GM10266 (cell line): ENCODE results near the gene ARHGAP30.
A peak's percentile ranks its signal among the peaks of the same experiment; 100 is the strongest.

ENCODE experiments used
- DNase-seq: peaks from one replicate; pipeline ENCODE4 v3.0.0; 2012; ENCODE audit errors: extremely low spot score
- TF ChIP-seq, protein P1 (sequence below): IDR thresholded peaks from 2 replicates; pipeline ENCODE4 v1.5.1; 2012; ENCODE audit warnings: mild to moderate bottlenecking, low read depth; ENCODE audit not compliant: control insufficient read depth, insufficient read depth; ENCODE audit errors: missing control alignments

ARHGAP30 gene

DNA sequence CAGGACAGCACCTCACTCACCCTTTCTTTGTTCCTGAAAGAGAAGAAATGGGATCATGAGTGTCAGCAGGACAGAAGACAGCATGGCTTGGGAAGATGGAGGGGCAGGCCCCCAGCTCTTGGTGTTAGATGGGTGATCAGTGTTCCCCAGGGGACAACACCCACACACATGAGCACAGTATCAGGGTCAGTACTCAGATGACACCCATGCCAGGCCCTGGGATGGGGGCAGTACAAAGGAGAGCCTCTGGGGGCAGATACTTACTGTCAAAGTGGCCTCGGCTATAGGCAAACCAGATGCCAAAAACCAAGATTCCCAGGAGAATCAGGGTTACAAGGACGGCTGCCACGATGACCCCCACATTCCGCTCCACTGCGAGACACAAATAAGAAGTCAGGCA lies 70.3 kb downstream of the ARHGAP30 start:
- TF ChIP-seq, protein P1, sequence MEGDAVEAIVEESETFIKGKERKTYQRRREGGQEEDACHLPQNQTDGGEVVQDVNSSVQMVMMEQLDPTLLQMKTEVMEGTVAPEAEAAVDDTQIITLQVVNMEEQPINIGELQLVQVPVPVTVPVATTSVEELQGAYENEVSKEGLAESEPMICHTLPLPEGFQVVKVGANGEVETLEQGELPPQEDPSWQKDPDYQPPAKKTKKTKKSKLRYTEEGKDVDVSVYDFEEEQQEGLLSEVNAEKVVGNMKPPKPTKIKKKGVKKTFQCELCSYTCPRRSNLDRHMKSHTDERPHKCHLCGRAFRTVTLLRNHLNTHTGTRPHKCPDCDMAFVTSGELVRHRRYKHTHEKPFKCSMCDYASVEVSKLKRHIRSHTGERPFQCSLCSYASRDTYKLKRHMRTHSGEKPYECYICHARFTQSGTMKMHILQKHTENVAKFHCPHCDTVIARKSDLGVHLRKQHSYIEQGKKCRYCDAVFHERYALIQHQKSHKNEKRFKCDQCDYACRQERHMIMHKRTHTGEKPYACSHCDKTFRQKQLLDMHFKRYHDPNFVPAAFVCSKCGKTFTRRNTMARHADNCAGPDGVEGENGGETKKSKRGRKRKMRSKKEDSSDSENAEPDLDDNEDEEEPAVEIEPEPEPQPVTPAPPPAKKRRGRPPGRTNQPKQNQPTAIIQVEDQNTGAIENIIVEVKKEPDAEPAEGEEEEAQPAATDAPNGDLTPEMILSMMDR = no peak
- no peak for DNase-seq

DNA sequence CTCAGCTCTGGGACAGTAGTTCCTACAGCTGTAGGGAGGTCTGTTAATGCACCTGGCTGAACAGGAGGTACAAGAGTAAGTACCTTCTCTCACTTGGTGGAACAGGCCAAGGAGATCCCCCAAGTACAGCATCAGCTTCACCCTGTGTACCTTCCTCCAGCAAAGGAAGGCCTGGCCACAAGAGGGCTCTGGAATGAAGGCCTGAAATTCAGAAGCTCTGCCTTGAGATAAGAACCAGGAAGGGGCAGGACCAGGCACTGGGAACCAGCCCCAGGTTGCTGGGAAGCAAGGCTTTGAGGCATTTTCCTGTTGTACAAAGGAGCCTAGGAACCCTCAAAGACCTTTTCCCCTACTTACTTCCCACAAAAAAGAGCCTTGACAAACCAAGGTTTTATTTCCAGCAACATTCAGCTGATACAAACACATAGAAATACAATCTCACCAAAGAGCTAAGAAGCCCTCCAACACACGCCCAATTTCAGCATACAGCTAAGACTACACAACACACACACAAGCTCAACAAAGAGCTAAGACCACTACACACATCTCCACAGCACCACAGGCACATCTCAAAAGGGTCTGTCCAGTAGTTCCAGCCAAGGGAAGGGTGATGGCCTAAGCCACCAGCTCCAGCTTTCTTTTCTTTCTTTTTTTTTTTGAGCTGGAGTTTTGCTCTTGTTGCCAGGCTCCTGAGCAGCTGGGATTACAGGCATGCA lies 72.2 kb downstream of the ARHGAP30 start:
- DNase-seq = peak; percentile 61
- TF ChIP-seq, protein P1 = peak; percentile 71
